HAP-1 (cell line): ENCODE data around the gene GLB1L3.
A peak's percentile ranks its signal among the peaks of the same experiment; 100 is the strongest.
"Not testable (repeated sequence)": the region's sequence is repeated elsewhere in the genome, so short reads cannot be mapped to it uniquely, and the experiment has no call there.

Source experiments
- DNase-seq, 2 experiments: peaks; one replicate each; pipeline ENCODE4 v3.0.0-alpha.2; 2016 to 2020; ENCODE audit warnings: low spot score in 2 of 2
- H3K27me3 ChIP-seq: fragments of 250-450 bp; sonication (Bioruptor Pico); 2 replicates; pipeline ENCODE4 v1.5.1; 2020; ENCODE audit warnings: low read depth, mild to moderate bottlenecking, moderate library complexity
- H3K36me3 ChIP-seq: fragments of 250-450 bp; sonication (Bioruptor Pico); replicated peaks from 2 replicates; pipeline ENCODE4 v1.5.1; 2020; ENCODE audit warnings: mild to moderate bottlenecking
- H3K4me1 ChIP-seq: fragments of 250-450 bp; sonication (Bioruptor Pico); 2 replicates; pipeline ENCODE4 v1.5.1; 2020; ENCODE audit warnings: mild to moderate bottlenecking
- H3K4me3 ChIP-seq: fragments of 250-450 bp; sonication (Bioruptor Pico); 2 replicates; pipeline ENCODE4 v1.5.1; 2020; ENCODE audit warnings: mild to moderate bottlenecking, moderate library complexity
- H3K9me3 ChIP-seq: fragments of 250-450 bp; sonication (Bioruptor Pico); 2 replicates; pipeline ENCODE4 v1.5.1; 2020; ENCODE audit warnings: mild to moderate bottlenecking, moderate library complexity
- in situ Hi-C: fragments of 300-500 bp; cut with MboI; formaldehyde crosslinking; loops from 3 replicates; pipeline ENCODE4 v1.14.3; 2020; ENCODE audit warnings: low sequenced_read_pairs, inconsistent platforms, mixed read lengths

The GLB1L3 gene

DNA sequence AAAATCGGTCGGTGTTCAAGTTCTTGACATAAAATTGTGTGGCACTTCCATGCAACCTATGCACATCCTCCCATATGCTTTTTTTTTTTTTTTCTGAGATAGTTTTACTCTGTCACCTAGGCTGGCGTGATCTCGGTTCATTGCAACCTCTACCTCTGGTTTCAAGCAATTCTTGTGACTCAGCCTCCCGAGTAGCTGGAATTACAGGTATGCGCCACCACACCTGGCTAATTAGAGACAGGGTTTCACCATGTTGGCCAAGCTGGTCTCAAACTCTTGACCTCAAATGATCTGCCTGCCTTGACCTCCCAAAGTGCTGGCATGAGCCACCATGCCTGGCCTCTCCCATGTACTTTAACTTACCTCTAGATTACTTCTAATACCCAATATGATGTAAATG is 15.0 kb downstream of the GLB1L3 start:
- Histone ChIP-seq H3K4me3 (no peak overlapping the region), H3K4me1 (no peaks in the 10 kb centered on the region), H3K27me3 (no peaks in the 10 kb centered on the region), H3K9me3 (no peaks in the 10 kb centered on the region), H3K36me3 (no peaks in the 10 kb centered on the region)
- DNase-seq, result no peak
- in situ Hi-C loops, result no loop called here

DNA sequence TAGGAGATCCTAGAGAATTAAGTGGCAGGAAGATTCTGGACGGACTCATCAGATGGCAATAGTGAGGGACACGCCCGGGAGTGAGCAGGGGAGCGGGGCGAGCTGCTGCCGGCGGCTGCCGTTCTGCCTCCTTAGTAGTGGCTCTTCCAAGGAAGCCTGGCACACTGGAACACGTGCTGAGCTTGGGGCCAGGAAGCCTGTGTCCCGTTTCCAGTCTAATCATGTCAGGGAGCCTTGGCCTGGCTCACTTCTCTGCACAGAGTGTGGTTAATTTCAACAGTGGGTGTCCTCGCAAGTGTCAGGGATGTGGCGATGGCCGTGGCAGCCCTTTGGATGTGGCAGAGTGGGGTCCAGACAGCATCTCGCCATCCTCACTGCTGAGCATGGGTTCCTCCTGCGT is 16.5 kb downstream of the GLB1L3 start:
- DNase-seq, result no peak
- H3K4me3 ChIP-seq, result no peak overlapping the region
- no peaks in the 10 kb centered on the region for H3K36me3 ChIP-seq
- no peaks in the 10 kb centered on the region for H3K27me3 ChIP-seq
- H3K4me1 ChIP-seq, result no peaks in the 10 kb centered on the region
- in situ Hi-C loops, result no loop called here
- H3K9me3 ChIP-seq, result no peaks in the 10 kb centered on the region

DNA sequence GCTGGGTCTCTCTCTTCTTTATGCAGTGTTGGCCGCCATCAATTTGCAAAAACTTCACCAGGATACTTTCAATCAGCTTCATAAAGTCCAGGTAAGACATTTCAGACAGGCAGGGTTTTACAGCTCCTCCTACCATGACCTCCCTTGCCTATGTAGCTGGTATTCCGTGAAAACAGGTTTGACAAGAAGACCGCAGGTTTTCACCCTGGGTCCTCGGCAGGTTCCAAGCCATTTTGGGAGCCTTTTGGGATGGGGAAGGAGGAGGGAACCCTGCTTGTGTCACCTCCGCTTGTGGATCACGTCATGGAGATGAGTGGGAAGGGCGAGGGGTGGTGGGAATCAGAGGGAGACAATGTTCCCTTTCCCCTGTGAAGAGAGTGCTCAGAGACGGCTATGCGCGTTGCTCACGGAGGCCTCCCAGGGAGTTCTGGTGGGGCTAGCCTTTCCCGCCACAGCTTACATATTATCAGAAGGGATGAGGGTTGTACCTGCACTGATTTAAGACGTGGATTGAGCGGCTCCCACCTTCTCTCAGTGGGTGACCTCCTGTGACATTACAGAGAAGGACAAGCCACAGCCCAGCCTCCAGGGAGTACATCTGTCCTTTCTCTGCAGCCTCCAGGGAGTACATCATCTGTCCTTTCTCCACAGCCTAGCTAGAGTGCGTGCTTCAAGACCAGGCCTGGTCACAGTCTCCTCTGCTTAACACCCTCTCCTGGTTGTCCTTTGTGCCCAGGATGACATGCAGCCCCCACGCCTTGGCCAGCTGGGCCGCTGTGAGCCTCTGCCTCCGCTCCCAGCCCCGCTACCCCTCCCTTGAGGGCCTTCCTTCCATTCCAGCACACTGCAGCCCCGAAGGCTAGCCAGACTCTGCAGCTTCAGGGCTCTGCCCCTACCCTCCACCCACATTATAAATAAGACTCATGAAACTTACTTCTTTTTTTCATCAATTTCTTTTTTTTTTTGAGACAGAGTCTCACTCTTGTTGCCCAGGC is 17.2 kb downstream of the GLB1L3 start:
- in situ Hi-C loops, result no loop called here
- Histone ChIP-seq H3K4me3 (no peak overlapping the region), H3K27me3 (no peaks in the 10 kb centered on the region), H3K4me1 (no peaks in the 10 kb centered on the region), H3K36me3 (no peaks in the 10 kb centered on the region), H3K9me3 (no peaks in the 10 kb centered on the region)
- no peak for DNase-seq

DNA sequence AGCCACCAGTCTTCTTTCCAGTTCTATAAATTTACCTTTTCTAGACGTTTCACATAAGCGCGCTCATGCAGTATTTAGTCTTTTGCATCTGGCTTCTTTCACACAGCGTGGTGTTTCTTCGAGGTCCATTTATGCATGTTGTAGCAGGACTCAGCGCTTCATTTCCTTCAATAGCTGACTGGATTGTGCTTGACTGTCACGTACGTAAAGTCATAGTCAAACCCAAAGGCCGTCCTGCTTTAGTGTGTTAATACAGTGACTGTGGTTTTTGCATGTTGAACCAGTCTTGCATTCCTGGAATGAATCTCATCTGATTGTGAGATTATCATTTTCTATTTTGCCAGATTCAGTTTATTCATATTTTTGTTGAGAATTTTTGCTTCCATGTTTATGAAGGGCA is 18.5 kb downstream of the GLB1L3 start:
- no peak overlapping the region for H3K4me3 ChIP-seq
- DNase-seq, result no peak
- no peaks in the 10 kb centered on the region for H3K36me3 ChIP-seq
- in situ Hi-C loops, result no loop called here
- no peaks in the 10 kb centered on the region for H3K27me3 ChIP-seq
- H3K9me3 ChIP-seq, result no peaks in the 10 kb centered on the region
- H3K4me1 ChIP-seq, result no peaks in the 10 kb centered on the region

DNA sequence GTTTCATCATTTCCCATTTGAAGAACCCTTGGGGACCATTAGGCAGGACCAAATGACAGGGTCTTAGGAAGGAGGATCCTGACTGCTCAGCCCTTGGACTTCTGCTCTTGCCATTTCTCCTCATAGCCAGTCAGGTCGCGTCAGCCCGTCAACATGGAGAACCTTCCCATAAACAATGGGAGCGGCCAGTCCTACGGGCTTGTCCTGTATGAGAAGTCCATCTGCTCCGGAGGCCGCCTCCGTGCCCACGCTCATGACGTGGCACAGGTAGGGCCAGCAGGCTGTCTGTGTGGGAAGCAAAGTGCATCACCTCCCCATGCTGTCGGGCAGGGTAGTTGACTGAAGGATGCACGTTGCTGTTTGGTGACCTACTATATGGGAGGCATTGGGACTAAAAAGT is 36.0 kb downstream of the GLB1L3 start:
- in situ Hi-C loops, result no loop called here
- H3K9me3 ChIP-seq, result no peaks in the 10 kb centered on the region

DNA sequence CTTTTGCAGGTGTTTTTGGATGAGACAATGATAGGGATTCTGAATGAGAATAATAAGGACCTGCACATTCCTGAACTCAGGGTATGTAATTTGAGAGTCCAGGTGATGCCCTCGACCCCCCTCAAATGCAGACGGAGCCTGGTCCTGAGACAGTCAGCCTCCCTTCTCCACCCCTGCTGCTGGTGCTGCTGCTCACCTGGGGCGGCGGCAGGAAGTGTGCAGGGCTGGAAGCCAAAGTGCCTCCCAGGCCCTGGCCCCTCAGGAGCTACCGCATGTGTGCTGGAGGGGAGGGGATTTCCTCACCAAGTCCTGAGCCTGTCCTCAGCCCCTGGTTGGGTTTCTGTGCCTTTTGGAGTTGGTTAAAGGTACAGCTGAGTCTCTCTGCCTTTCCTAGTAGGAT is 36.6 kb downstream of the GLB1L3 start:
- in situ Hi-C loops, result no loop called here
- no peaks in the 10 kb centered on the region for H3K9me3 ChIP-seq
- H3K4me3 ChIP-seq, result no peak overlapping the region
- no peak for DNase-seq
- H3K4me1 ChIP-seq, result no peaks in the 10 kb centered on the region
- no peaks in the 10 kb centered on the region for H3K27me3 ChIP-seq
- no peaks in the 10 kb centered on the region for H3K36me3 ChIP-seq

More for the DNA sequence above, 36.0 kb downstream of the GLB1L3 start:
- Histone ChIP-seq H3K4me3 (no peak overlapping the region), H3K36me3 (no peaks in the 10 kb centered on the region), H3K4me1 (no peaks in the 10 kb centered on the region), H3K27me3 (no peaks in the 10 kb centered on the region)
- DNase-seq, result no peak

DNA sequence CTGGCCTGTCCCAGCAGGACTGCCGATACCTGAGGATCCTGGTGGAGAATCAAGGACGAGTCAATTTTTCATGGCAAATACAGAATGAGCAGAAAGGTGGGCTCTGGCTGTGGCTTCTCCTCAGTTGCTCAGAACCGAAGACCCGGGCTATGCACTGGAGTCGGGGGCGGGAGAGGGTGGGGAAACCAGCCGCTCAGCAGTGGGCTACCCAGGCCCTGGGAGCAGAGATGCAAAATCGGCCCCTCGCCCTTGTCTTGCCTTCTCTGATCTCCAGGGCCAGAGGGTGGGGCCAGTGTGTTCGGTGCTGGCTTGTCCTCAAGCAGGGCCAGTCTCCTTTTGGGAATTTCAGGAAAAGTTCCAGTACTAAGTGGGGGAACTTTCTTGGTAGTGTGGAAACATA is 37.2 kb downstream of the GLB1L3 start:
- Histone ChIP-seq H3K4me1 (no peaks in the 10 kb centered on the region), H3K36me3 (no peaks in the 10 kb centered on the region), H3K9me3 (no peaks in the 10 kb centered on the region), H3K4me3 (no peak overlapping the region), H3K27me3 (no peaks in the 10 kb centered on the region)
- no peak for DNase-seq
- in situ Hi-C loops, result no loop called here

DNA sequence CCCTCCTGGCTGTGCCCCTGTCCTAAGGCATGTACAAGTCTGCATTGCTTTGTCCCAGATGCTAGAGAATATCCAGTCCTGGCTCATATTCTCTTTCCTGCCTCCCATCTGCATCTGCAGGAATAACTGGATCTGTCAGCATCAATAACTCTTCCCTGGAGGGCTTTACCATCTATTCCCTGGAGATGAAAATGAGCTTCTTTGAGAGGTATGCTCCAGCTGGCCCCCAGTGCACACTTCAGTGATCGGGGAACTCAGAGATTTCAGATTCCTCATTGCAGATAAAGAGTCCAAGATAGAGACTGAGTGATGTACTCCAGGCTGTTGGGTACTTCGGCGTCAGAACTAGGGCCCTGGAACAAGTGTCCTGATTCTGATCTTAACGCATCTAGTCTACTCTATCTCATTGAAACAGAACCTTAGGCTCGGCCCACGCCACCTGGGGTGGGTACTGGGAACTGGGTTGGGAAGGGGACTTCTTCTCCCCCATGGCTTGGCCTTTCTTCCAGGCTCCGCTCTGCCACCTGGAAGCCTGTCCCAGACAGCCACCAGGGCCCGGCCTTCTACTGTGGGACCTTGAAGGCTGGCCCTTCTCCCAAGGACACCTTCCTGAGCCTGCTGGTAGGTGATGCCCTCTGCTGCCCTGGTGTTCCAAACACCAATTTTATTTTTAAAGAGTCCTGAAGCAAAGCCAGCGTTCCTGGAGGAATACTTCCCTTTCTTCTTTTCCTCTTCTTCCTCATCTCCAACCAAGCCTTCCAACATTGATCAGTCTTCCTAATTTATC is 37.8 kb downstream of the GLB1L3 start:
- H3K9me3 ChIP-seq, result no peaks in the 10 kb centered on the region
- H3K27me3 ChIP-seq, result no peaks in the 10 kb centered on the region
- in situ Hi-C loops, result no loop called here
- H3K4me3 ChIP-seq, result no peak overlapping the region
- H3K36me3 ChIP-seq, result no peaks in the 10 kb centered on the region
- no peak for DNase-seq
- no peaks in the 10 kb centered on the region for H3K4me1 ChIP-seq

DNA sequence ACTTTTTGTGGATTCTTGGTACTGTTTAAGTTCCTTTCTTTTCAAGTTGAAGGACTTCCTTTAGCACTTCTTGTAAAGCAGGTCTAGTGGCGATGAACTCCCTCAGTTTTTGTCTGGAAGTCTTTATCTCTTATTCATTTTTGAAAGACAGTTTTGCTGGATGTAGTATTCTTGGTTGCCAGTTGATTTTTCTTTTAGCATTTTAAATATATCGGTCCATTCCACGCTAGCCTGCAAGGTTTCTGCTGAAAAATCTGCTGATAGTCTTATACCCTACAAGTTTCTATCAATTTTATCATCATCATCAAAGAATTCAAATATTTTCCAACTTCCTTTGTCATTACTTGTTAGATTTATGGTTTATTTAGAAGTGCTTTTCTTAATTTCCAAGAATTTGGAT is 40.9 kb downstream of the GLB1L3 start:
- in situ Hi-C loops, result no loop called here
- H3K9me3 ChIP-seq, result no peaks in the 10 kb centered on the region
- no peak overlapping the region for H3K4me3 ChIP-seq

DNA sequence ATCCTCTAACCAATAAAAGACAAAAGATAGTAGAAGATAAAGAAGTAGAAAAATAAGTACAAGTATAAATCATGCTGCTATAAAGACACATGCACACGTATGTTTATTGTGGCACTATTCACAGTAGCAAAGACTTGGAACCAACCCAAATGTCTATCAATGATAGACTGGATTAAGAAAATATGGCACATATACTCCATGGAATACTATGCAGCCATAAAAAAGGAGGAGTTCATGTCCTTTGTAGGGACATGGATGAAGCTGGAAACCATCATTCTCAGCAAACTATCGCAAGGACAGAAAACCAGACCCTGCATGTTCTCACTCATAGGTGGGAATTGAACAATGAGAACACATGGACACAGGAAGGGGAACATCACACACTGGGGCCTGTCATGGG is 45.2 kb downstream of the GLB1L3 start:
- H3K36me3 ChIP-seq, H3K9me3 ChIP-seq: not testable (repeated sequence)

More for the DNA sequence above, 40.9 kb downstream of the GLB1L3 start:
- Histone ChIP-seq H3K4me1 (no peaks in the 10 kb centered on the region), H3K36me3 (no peaks in the 10 kb centered on the region), H3K27me3 (no peaks in the 10 kb centered on the region)
- no peak for DNase-seq

DNA sequence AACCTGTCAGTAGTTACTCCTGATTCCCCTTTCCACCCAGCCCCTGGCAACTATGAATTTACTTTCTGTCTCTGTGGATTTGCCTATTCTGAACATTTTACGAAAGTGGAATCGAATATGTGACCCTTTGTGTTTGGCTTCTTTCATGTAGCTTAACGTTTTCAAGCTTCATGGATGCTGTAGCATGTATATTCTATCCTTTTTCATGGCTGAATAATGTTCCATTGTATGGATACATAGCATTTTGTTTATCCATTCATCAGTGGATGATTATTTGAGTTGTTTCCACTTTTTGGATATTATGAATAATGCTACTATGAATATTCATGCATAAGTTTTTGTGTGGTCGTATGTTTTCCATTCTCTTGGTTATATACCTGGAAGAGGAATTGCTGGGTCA is 46.4 kb downstream of the GLB1L3 start:
- in situ Hi-C loops, result no loop called here
- no peaks in the 10 kb centered on the region for H3K36me3 ChIP-seq
- no peaks in the 10 kb centered on the region for H3K9me3 ChIP-seq
- H3K4me3 ChIP-seq, result no peak overlapping the region
- H3K4me1 ChIP-seq, result no peaks in the 10 kb centered on the region
- no peaks in the 10 kb centered on the region for H3K27me3 ChIP-seq
- DNase-seq, result no peak

More for the DNA sequence above, 45.2 kb downstream of the GLB1L3 start:
- H3K4me3 ChIP-seq, in situ Hi-C loops, DNase-seq, H3K4me1 ChIP-seq, H3K27me3 ChIP-seq: not testable (repeated sequence)

DNA sequence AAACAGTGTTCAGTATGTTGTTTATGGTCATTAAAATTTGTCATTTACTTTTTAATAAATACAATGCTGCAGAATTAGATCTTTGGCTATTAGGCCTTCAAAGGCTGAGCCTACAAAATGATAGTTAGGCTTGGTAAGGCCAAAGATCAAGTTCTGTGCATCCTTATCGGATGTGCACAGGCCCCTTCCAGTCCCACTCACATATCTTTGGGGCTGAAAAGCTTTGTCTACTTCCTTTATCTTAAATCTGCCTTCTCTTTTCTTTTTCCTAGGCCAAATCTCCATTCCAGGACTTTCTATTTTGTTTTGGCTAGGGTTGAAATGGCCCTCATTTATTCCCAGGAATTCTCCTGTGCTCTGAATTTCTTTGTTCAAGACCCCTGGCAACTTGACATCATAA is 52.3 kb downstream of the GLB1L3 start:
- no peaks in the 10 kb centered on the region for H3K27me3 ChIP-seq
- no peaks in the 10 kb centered on the region for H3K9me3 ChIP-seq
- H3K4me3 ChIP-seq, result no peak overlapping the region
- peaks cover 10% of the 10 kb centered on the region for H3K4me1 ChIP-seq
- DNase-seq, result no peak
- in situ Hi-C loops, result no loop called here
- no peaks in the 10 kb centered on the region for H3K36me3 ChIP-seq

DNA sequence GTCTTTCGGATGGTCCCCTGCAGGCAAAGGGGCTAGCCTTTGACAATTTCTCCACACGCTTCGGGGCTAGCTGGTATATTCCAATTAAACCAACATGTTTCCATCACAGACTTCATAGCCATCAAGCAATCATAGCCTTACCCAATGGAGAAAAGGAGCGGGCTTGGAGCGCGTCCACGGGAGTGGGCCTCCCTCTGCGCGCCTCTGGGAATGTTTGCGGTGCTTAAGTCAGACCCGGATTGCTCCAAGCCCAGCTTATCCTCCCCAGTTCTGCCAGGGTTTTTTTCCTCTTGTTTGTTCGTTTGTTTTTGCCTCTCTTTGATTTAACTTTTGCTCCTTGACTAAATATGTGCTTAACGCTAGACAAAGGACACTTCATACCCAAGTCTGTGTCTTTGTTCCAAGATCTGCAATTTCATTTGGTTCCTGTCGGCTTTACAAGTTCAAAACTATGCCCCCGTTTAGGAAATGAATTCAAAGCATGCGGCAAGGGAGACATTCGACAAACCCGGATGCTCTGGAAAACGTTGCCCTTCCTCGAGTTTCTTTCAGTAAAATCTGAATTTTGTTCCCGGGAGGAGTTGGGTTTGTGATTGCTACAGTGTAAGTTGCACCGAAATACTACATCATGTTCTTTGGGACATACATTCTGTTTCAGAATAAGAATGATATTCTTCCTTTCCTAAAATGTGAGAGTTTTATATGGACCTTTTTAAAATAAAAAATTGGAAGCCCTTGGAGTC is 54.6 kb downstream of the GLB1L3 start:
- Histone ChIP-seq H3K9me3 (no peaks in the 10 kb centered on the region), H3K4me3 (peak overlapping the region; percentile 21; the same call in 1 of the 2 replicates), H3K4me1 (peaks cover 10% of the 10 kb centered on the region), H3K27me3 (no peaks in the 10 kb centered on the region), H3K36me3 (no peaks in the 10 kb centered on the region; the same call in 1 of the 2 replicates)
- in situ Hi-C loops, result no loop called here
- DNase-seq, result no peak
